IMR-90 (cell line): ENCODE measurements around the gene C1QTNF9B. TPM values are rescaled to one million over a fixed set of nuclear protein-coding genes. Genes with fewer than 3 reads are reported as not detected.
A peak's percentile ranks its signal among the peaks of the same experiment; 100 is the strongest.

Experiments used
- ATAC-seq: fragments of 200-7000 bp; cut with Tn5 transposase; 2 replicates; pipeline ENCODE4 v1.9.1; 2020; ENCODE audit warnings: low read depth, mild to moderate bottlenecking, moderate library complexity
- BruUV-seq: library from RNA; stranded (reverse); fragments of 400-500 nt; replicated peaks from 2 replicates; lab custom pipeline; 2021; lab: Mats Ljungman, UMichigan
- CTCF ChIA-PET: fragments of 300-600 bp; formaldehyde crosslinking; extraction: SDS; loops from one replicate; lab custom pipeline; 2021; ENCODE audit warnings: antibody characterized with exemption; lab: Yijun Ruan, JAX
- POLR2A ChIA-PET: fragments of 300-600 bp; sonication (Branson Sonifier 250); formaldehyde crosslinking; loops from one replicate; lab custom pipeline; 2022; ENCODE audit warnings: antibody characterized with exemption; ENCODE audit not compliant: unreplicated experiment; lab: Charles Lee
- DNase-seq: peaks from one replicate; pipeline ENCODE4 v3.0.0; 2013
- H2AFZ ChIP-seq: replicated peaks from 2 replicates; pipeline ENCODE3; 2013; ENCODE audit warnings: low read length, mild to moderate bottlenecking; ENCODE audit not compliant: poor library complexity
- H2AK5ac ChIP-seq: 2 replicates; pipeline ENCODE4 v1.6.1; 2013; ENCODE audit warnings: low read depth, low read length, inconsistent platforms
- H2AK9ac ChIP-seq: replicated peaks from 2 replicates; pipeline ENCODE3; 2013; ENCODE audit warnings: mild to moderate bottlenecking, low read depth, low read length, moderate library complexity; ENCODE audit not compliant: poor library complexity
- H2BK120ac ChIP-seq: 2 replicates; pipeline ENCODE4 v1.6.1; 2013; ENCODE audit warnings: low read depth, low read length, inconsistent platforms
- H2BK15ac ChIP-seq: 3 replicates; pipeline ENCODE4 v1.6.1; 2013; ENCODE audit warnings: low read depth, low read length, inconsistent platforms
- H2BK20ac ChIP-seq: 2 replicates; pipeline ENCODE4 v1.6.1; 2013; ENCODE audit warnings: low read depth, mild to moderate bottlenecking, inconsistent platforms, low read length, moderate library complexity
- H2BK5ac ChIP-seq: 2 replicates; pipeline ENCODE4 v1.6.1; 2013; ENCODE audit warnings: mild to moderate bottlenecking, low read depth, low read length, inconsistent platforms; ENCODE audit not compliant: poor library complexity, severe bottlenecking
- H3K14ac ChIP-seq: replicated peaks from 2 replicates; pipeline ENCODE4 v1.6.1; 2013; ENCODE audit warnings: low read depth, low read length, inconsistent platforms
- H3K18ac ChIP-seq: 2 replicates; pipeline ENCODE4 v1.6.1; 2013; ENCODE audit warnings: low read depth, low read length, control low read depth
- H3K23ac ChIP-seq: 2 replicates; pipeline ENCODE4 v1.6.1; 2013; ENCODE audit warnings: low read depth, low read length, inconsistent platforms
- H3K27ac ChIP-seq: 2 replicates; pipeline ENCODE4 v1.5.1; 2013; ENCODE audit warnings: mild to moderate bottlenecking, control low read depth, low read length; ENCODE audit not compliant: insufficient read depth
- H3K27me3 ChIP-seq: 2 replicates; pipeline ENCODE4 v1.6.1; 2013; ENCODE audit warnings: low read length; ENCODE audit not compliant: control insufficient read depth, insufficient read depth
- H3K36me3 ChIP-seq: 2 replicates; pipeline ENCODE4 v1.6.1; 2013; ENCODE audit warnings: low read length, mixed read lengths; ENCODE audit not compliant: control insufficient read depth, insufficient read depth
- H3K4ac ChIP-seq: 2 replicates; pipeline ENCODE4 v1.6.1; 2013; ENCODE audit warnings: low read depth, low read length, inconsistent platforms
- H3K4me1 ChIP-seq: 2 replicates; pipeline ENCODE4 v1.6.1; 2013; ENCODE audit warnings: low read length, mixed read lengths; ENCODE audit not compliant: control insufficient read depth, insufficient read depth
- H3K4me2 ChIP-seq: 2 replicates; pipeline ENCODE4 v1.6.1; 2013; ENCODE audit warnings: low read depth, mild to moderate bottlenecking, control low read depth, low read length, moderate library complexity
- H3K4me3 ChIP-seq: 2 replicates; pipeline ENCODE4 v1.5.1; 2013; ENCODE audit warnings: low read depth, mild to moderate bottlenecking, control low read depth, low read length, moderate library complexity; ENCODE audit not compliant: insufficient read depth
- H3K56ac ChIP-seq: 2 replicates; pipeline ENCODE4 v1.6.1; 2013; ENCODE audit warnings: low read length, inconsistent platforms; ENCODE audit not compliant: insufficient read depth; ENCODE audit errors: extremely low read depth
- H3K79me1 ChIP-seq, 2 experiments: 2 replicates each; pipeline ENCODE4 v1.6.1; 2013; ENCODE audit warnings: low read length in 2 of 2, inconsistent platforms in 1 of 2, low read depth in 1 of 2
- H3K9ac ChIP-seq: 2 replicates; pipeline ENCODE4 v1.6.1; 2013; ENCODE audit warnings: low read depth, low read length, control low read depth
- H3K9me1 ChIP-seq: 2 replicates; pipeline ENCODE4 v1.6.1; 2013; ENCODE audit warnings: low read length, inconsistent platforms; ENCODE audit not compliant: insufficient read depth
- H3K9me3 ChIP-seq: 2 replicates; pipeline ENCODE4 v1.6.1; 2013; ENCODE audit warnings: low read length; ENCODE audit not compliant: control insufficient read depth, insufficient read depth
- H4K20me1 ChIP-seq: 2 replicates; pipeline ENCODE4 v1.6.1; 2013; ENCODE audit warnings: low read length, inconsistent platforms; ENCODE audit not compliant: insufficient read depth
- H4K5ac ChIP-seq: 2 replicates; pipeline ENCODE4 v1.6.1; 2013; ENCODE audit warnings: mild to moderate bottlenecking, low read depth, low read length, control low read depth
- H4K8ac ChIP-seq, 2 experiments: 2 replicates each; pipeline ENCODE4 v1.6.1; 2013; ENCODE audit warnings: low read depth in 2 of 2, low read length in 2 of 2, control low read depth in 1 of 2, inconsistent platforms in 1 of 2
- H4K91ac ChIP-seq: 2 replicates; pipeline ENCODE4 v1.6.1; 2013; ENCODE audit warnings: low read depth, low read length, inconsistent platforms; ENCODE audit not compliant: insufficient read depth
- NFE2L2 ChIP-seq: fragments of 150-350 bp; IDR thresholded peaks from 2 replicates; pipeline ENCODE4 v1.6.1; 2016; ENCODE audit warnings: low read depth, mild to moderate bottlenecking, low read length
- RAD21 ChIP-seq: IDR thresholded peaks from 2 replicates; pipeline ENCODE4 v1.6.1; 2012; ENCODE audit warnings: low read length, improper control_type of control experiment
- SMC3 ChIP-seq: fragments of 150-350 bp; IDR thresholded peaks from 2 replicates; pipeline ENCODE4 v1.6.1; 2016; ENCODE audit warnings: low read depth, mild to moderate bottlenecking, antibody characterized with exemption, low read length, moderate library complexity
- WGBS, 2 experiments: methylation state at CpG; one replicate each; pipeline versions ENCODE4 v1.1.5 to v1.1.7; 2013; ENCODE audit warnings: missing lambda C conversion rate in 2 of 2; ENCODE audit not compliant: insufficient read length in 1 of 2; ENCODE audit errors: extremely low coverage in 2 of 2; 5-methylcytosine and 5-hydroxymethylcytosine counted together
- dilution Hi-C: fragments of 300-500 bp; cut with HindIII; formaldehyde crosslinking; loops from one replicate; pipeline ENCODE4 v1.14.3; 2018; ENCODE audit warnings: low sequenced_read_pairs; ENCODE audit not compliant: unreplicated experiment
- in situ Hi-C: fragments of 300-500 bp; cut with MboI; formaldehyde crosslinking; loops from 3 replicates; pipeline ENCODE4 v1.14.3; 2019; ENCODE audit warnings: low sequenced_read_pairs, inconsistent platforms, mixed read lengths
- intact Hi-C: fragments of 100-400 bp; cut with micrococcal nuclease; formaldehyde crosslinking; loops from 2 replicates; pipeline ENCODE4 v1.10.0; 2022
- polyA plus RNA-seq, 3 experiments: library from polyadenylated mRNA; depleted of rRNA; stranded (reverse); fragments of >200 nt; gene quantifications; 2 replicates each; pipeline ENCODE4 v1.2.3, GENCODE V29; 2012; ENCODE audit warnings: low replicate concordance in 1 of 3
- total RNA-seq: library from RNA; depleted of rRNA; stranded (reverse); fragments of >200 nt; gene quantifications from 2 replicates; pipeline ENCODE4 v1.2.3, GENCODE V29; 2012
- TF ChIP-seq, protein P1 (sequence below): conservative IDR thresholded peaks from 2 replicates; pipeline ENCODE4 v1.5.1; 2012; ENCODE audit warnings: mild to moderate bottlenecking, low read depth, low read length, improper control_type of control experiment

The C1QTNF9B gene
- total and polyA plus RNA-seq, 2 of the 4 experiments (the other 2 are of a cell fraction): 0.72 to 1.1 TPM

- no peak overlapping the region for H3K4me2 ChIP-seq
- H2AK5ac ChIP-seq: no peak overlapping the region
- no peak overlapping the region for H2AFZ ChIP-seq
- H3K18ac ChIP-seq: no peak overlapping the region
- H4K5ac ChIP-seq: no peak overlapping the region
- intact Hi-C loops (no loop called here), dilution Hi-C loops (no loop called here), in situ Hi-C loops (loop anchor here (25.0 kb wide), 1 partner anchor 514 kb away; no protein-coding TSS in a partner anchor)
- no TSS peak for BruUV-seq
- H3K9me1 ChIP-seq: peaks cover 6% of the 10 kb centered on the region; the same call in 1 of the 2 replicates
- no peak overlapping the region for H2AK9ac ChIP-seq
- no peaks in the 10 kb centered on the region; the same call in 1 of the 2 replicates for H3K4me1 ChIP-seq
- TF ChIP-seq NFE2L2: no peak
- TF ChIP-seq SMC3: peak; percentile 51
- peak; percentile 46 for TF ChIP-seq RAD21
- TF ChIP-seq, protein P1, sequence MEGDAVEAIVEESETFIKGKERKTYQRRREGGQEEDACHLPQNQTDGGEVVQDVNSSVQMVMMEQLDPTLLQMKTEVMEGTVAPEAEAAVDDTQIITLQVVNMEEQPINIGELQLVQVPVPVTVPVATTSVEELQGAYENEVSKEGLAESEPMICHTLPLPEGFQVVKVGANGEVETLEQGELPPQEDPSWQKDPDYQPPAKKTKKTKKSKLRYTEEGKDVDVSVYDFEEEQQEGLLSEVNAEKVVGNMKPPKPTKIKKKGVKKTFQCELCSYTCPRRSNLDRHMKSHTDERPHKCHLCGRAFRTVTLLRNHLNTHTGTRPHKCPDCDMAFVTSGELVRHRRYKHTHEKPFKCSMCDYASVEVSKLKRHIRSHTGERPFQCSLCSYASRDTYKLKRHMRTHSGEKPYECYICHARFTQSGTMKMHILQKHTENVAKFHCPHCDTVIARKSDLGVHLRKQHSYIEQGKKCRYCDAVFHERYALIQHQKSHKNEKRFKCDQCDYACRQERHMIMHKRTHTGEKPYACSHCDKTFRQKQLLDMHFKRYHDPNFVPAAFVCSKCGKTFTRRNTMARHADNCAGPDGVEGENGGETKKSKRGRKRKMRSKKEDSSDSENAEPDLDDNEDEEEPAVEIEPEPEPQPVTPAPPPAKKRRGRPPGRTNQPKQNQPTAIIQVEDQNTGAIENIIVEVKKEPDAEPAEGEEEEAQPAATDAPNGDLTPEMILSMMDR: peak; percentile 49
- H2BK120ac ChIP-seq: no peak overlapping the region
- WGBS, 2 experiments: no CpG with 5 or more reads among the region's 2 CpGs
- peak; percentile 23 for DNase-seq
- H2BK20ac ChIP-seq: no peak overlapping the region
- ChIA-PET POLR2A (no interaction called here), CTCF (no interaction called here)
- H3K79me1 ChIP-seq: 0 out of 4 replicates have a peak, but pooled peaks cover 0 to under 1% of the 10 kb centered on the region in 2 experiments
- no peak overlapping the region for H3K27ac ChIP-seq
- no peak overlapping the region for H4K8ac ChIP-seq
- no peak overlapping the region for H3K9ac ChIP-seq
- no peak overlapping the region for H3K4ac ChIP-seq
- no peak overlapping the region for H4K91ac ChIP-seq
- no peak overlapping the region for H2BK15ac ChIP-seq
- H3K23ac ChIP-seq: no peak overlapping the region
- no peaks in the 10 kb centered on the region for H3K27me3 ChIP-seq
- H3K9me3 ChIP-seq: no peaks in the 10 kb centered on the region
- no peaks in the 10 kb centered on the region for H4K20me1 ChIP-seq
- no peak overlapping the region for H3K14ac ChIP-seq
- ATAC-seq: peak; percentile 69
- H3K56ac ChIP-seq: no peak overlapping the region
- H2BK5ac ChIP-seq: no peak overlapping the region
- H3K4me3 ChIP-seq: no peak overlapping the region
- peaks cover 4% of the 10 kb centered on the region for H3K36me3 ChIP-seq
Observed at GRCh38 chr13:23876265-23876664, 21.0 kb downstream of the C1QTNF9B start.
